ENCODE results near the gene PGAM1.
"Not testable (repeated sequence)": the region's sequence is repeated elsewhere in the genome, so short reads cannot be mapped to it uniquely, and the experiment has no call there.

PGAM1 gene

GRCh38 chr10:97399843-97400545 is 26.0 kb upstream of the PGAM1 start:
- DNase-seq, result peak; percentile 76 to 85
- no peak for TF ChIP-seq POLR2A (IDR thresholded peaks at IDR 0.05; ENCODE audit: low read length)
- no peak for TF ChIP-seq GATA1 (IDR thresholded peaks at IDR 0.05; ENCODE audit: low read depth, low read length)

- DNase-seq, result peak; percentile 94 to 96
- TF ChIP-seq POLR2A (IDR thresholded peaks at IDR 0.05; ENCODE audit: low read length), result peak; percentile 76
- TF ChIP-seq GATA1 (IDR thresholded peaks at IDR 0.05; ENCODE audit: low read depth, low read length), result no peak
Observed at GRCh38 chr10:97400665-97401454, 25.1 kb upstream of the PGAM1 start, which contains the start of gene RRP12. TSS of gene RRP12 (minus strand) at chr10:97401340. CDS start at chr10:97401231, 109 bp downstream.

- TF ChIP-seq POLR2A (IDR thresholded peaks at IDR 0.05; ENCODE audit: low read length) (peak; percentile 4), GATA1 (IDR thresholded peaks at IDR 0.05; ENCODE audit: low read depth, low read length) (no peak)
- no peak for DNase-seq
Observed at GRCh38 chr10:97401455-97401919, 24.5 kb upstream of the PGAM1 start.

- TF ChIP-seq GATA1 (IDR thresholded peaks at IDR 0.05; ENCODE audit: low read depth, low read length) (no peak), POLR2A (IDR thresholded peaks at IDR 0.05; ENCODE audit: low read length) (no peak)
- DNase-seq, result no peak
Observed at GRCh38 chr10:97404044-97404443, 21.9 kb upstream of the PGAM1 start.

GRCh38 chr10:97406064-97406463 is 19.9 kb upstream of the PGAM1 start:
- TF ChIP-seq POLR2A (IDR thresholded peaks at IDR 0.05; ENCODE audit: low read length) (no peak), GATA1 (IDR thresholded peaks at IDR 0.05; ENCODE audit: low read depth, low read length) (no peak)
- peak in 1 of 2 experiments; percentile 35 for DNase-seq

- peak; percentile 21 to 54 for DNase-seq
Observed at GRCh38 chr10:97406483-97406882, 19.5 kb upstream of the PGAM1 start.

- peak; percentile 81 to 82 for DNase-seq
- no peak for TF ChIP-seq GATA1 (IDR thresholded peaks at IDR 0.05; ENCODE audit: low read depth, low read length)
- TF ChIP-seq POLR2A (IDR thresholded peaks at IDR 0.05; ENCODE audit: low read length), result no peak
Observed at GRCh38 chr10:97407211-97407951, 18.6 kb upstream of the PGAM1 start.

GRCh38 chr10:97407952-97408248 is 18.1 kb upstream of the PGAM1 start:
- no peak for DNase-seq
- no peak for TF ChIP-seq GATA1 (IDR thresholded peaks at IDR 0.05; ENCODE audit: low read depth, low read length)
- no peak for TF ChIP-seq POLR2A (IDR thresholded peaks at IDR 0.05; ENCODE audit: low read length)

- TF ChIP-seq GATA1 (IDR thresholded peaks at IDR 0.05; ENCODE audit: low read depth, low read length) (no peak), POLR2A (IDR thresholded peaks at IDR 0.05; ENCODE audit: low read length) (no peak)
- DNase-seq, result no peak
Observed at GRCh38 chr10:97408496-97408992, 17.4 kb upstream of the PGAM1 start.

- TF ChIP-seq GATA1 (IDR thresholded peaks at IDR 0.05; ENCODE audit: low read depth, low read length) (no peak), POLR2A (IDR thresholded peaks at IDR 0.05; ENCODE audit: low read length) (no peak)
- no peak for DNase-seq
Observed at GRCh38 chr10:97411406-97411805, 14.6 kb upstream of the PGAM1 start.

GRCh38 chr10:97412891-97413304 is 13.1 kb upstream of the PGAM1 start:
- DNase-seq, result no peak
- TF ChIP-seq GATA1 (IDR thresholded peaks at IDR 0.05; ENCODE audit: low read depth, low read length), result no peak
- no peak for TF ChIP-seq POLR2A (IDR thresholded peaks at IDR 0.05; ENCODE audit: low read length)

GRCh38 chr10:97416565-97416964 is 9.4 kb upstream of the PGAM1 start:
- no peak for DNase-seq

GRCh38 chr10:97423757-97424098 is 2.3 kb upstream of the PGAM1 start:
- DNase-seq, result not testable (repeated sequence)

More at GRCh38 chr10:97416565-97416964, 9.4 kb upstream of the PGAM1 start:
- TF ChIP-seq POLR2A (IDR thresholded peaks at IDR 0.05; ENCODE audit: low read length) (no peak), GATA1 (IDR thresholded peaks at IDR 0.05; ENCODE audit: low read depth, low read length) (no peak)
